Caco-2 (cell line): ENCODE measurements around the gene BARHL2. TPM values are rescaled to one million over a fixed set of nuclear protein-coding genes. Genes with fewer than 3 reads are reported as not detected.

Experiments
- BruUV-seq: library from RNA; stranded (reverse); fragments of 400-500 nt; replicated peaks from 2 replicates; lab custom pipeline; 2021; lab: Mats Ljungman, UMichigan
- CTCF ChIA-PET: fragments of 300-600 bp; sonication (Branson Sonifier 250); formaldehyde crosslinking; loops from one replicate; lab custom pipeline; 2022; ENCODE audit warnings: antibody characterized with exemption; lab: Charles Lee
- POLR2A ChIA-PET: fragments of 300-600 bp; sonication (Branson Sonifier 250); formaldehyde crosslinking; loops from one replicate; lab custom pipeline; 2022; ENCODE audit warnings: antibody characterized with exemption; lab: Charles Lee
- DNase-seq, 2 experiments: peaks; one replicate each; pipeline versions ENCODE4 v3.0.0 to v3.0.0-alpha.2; 2020 to 2022
- H3K27me3 ChIP-seq: replicated peaks from 2 replicates; pipeline ENCODE4 v1.6.0; 2011; ENCODE audit warnings: low read length; ENCODE audit not compliant: control insufficient read depth, insufficient read depth
- H3K36me3 ChIP-seq: 2 replicates; pipeline ENCODE4 v1.5.1; 2011; ENCODE audit warnings: low read length; ENCODE audit not compliant: control insufficient read depth, insufficient read depth
- H3K4me1 ChIP-seq: fragments of 250-450 bp; sonication (Bioruptor Pico); 2 replicates; pipeline ENCODE4 v1.5.1; 2020; ENCODE audit warnings: mild to moderate bottlenecking
- H3K4me3 ChIP-seq: 2 replicates; pipeline ENCODE4 v1.5.1; 2011; ENCODE audit warnings: low read depth, mild to moderate bottlenecking, control low read depth, low read length
- H3K9me3 ChIP-seq: fragments of 250-450 bp; sonication (Bioruptor Pico); 2 replicates; pipeline ENCODE4 v1.5.1; 2020; ENCODE audit warnings: mild to moderate bottlenecking, moderate library complexity
- H3K27ac Mint-ChIP-seq: one replicate; pipeline ENCODE4 v1.8.0; 2022; ENCODE audit warnings: mixed read lengths; ENCODE audit not compliant: unreplicated experiment
- H3K27me3 Mint-ChIP-seq: one replicate; pipeline ENCODE4 v1.8.0; 2022; ENCODE audit warnings: mixed read lengths; ENCODE audit not compliant: insufficient read depth, unreplicated experiment
- H3K36me3 Mint-ChIP-seq: one replicate; pipeline ENCODE4 v1.8.0; 2022; ENCODE audit warnings: mild to moderate bottlenecking, mixed read lengths; ENCODE audit not compliant: insufficient read depth, unreplicated experiment
- H3K4me1 Mint-ChIP-seq: one replicate; pipeline ENCODE4 v1.8.0; 2022; ENCODE audit warnings: low read depth, mixed read lengths; ENCODE audit not compliant: unreplicated experiment
- H3K4me3 Mint-ChIP-seq: one replicate; pipeline ENCODE4 v1.8.0; 2022; ENCODE audit warnings: mild to moderate bottlenecking, moderate library complexity, mixed read lengths; ENCODE audit not compliant: unreplicated experiment
- H3K9me3 Mint-ChIP-seq: one replicate; pipeline ENCODE4 v1.8.0; 2022; ENCODE audit warnings: mixed read lengths; ENCODE audit not compliant: unreplicated experiment
- intact Hi-C: fragments of 100-400 bp; cut with micrococcal nuclease; formaldehyde crosslinking; loops from one replicate; pipeline ENCODE4 v1.10.0; 2022; ENCODE audit not compliant: unreplicated experiment
- total RNA-seq: library from RNA; stranded (reverse); gene quantifications from 2 replicates; pipeline ENCODE4 v1.2.3, GENCODE V29; 2022
- TF ChIP-seq, protein P1 (sequence below), 2 experiments: fragments of 200-600 bp in 1 of 2; IDR thresholded peaks; 1 replicate in 1 of 2; 2 replicates in 1 of 2; pipeline versions ENCODE4 v1.5.1 to v1.8.0; 2011 to 2022; ENCODE audit warnings: antibody characterized with exemption in 1 of 2, control low read depth in 1 of 2, inconsistent platforms in 1 of 2, low read depth in 1 of 2, low read length in 1 of 2, mild to moderate bottlenecking in 1 of 2, moderate library complexity in 1 of 2; ENCODE audit not compliant: insufficient read depth in 1 of 2, severe bottlenecking in 1 of 2, unreplicated experiment in 1 of 2

The BARHL2 gene
- total RNA-seq, 1 experiment from 2014 or later: not detected

DNA sequence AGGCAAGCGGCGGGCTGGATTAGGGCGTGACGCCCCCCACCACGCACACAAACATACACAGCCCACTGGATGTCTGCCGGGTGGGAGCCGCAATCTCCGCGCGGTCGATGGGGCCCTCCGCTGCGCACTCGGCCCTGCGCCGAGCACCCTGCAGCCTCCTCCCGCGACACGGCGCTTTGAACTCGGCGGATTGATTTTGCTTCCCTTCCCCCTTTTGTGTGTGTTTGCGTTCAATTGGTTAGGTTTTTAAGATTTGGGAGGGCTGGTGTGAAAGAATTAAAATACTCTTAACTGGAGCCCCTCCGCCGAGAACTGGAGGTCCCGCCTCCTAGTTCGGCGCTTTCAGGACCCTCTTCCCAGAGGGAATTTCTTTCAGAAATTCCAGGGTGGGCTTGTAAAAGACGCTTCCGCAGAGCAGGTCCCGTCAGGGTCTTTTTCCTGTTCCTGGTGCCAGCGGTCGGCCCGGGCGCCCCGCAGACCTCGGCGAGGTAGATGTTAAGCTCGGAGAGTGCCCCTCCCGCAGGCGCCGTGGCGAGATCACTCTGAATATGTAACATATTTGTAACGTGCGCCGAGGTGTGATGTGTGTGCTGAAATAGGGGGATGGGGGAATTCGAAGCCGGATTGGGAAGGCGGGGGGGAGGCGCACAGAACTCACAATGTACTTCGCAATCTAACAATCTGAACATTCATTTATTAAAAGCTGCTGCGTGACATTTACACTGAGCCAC lies 8.0 kb upstream of the BARHL2 start:
- no peaks in the 10 kb centered on the region for H3K9me3 ChIP-seq
- H3K4me3 ChIP-seq: no peak overlapping the region
- no peak overlapping the region for H3K4me3 Mint-ChIP-seq
- H3K27me3 ChIP-seq: no peaks in the 10 kb centered on the region
- TF ChIP-seq, protein P1, sequence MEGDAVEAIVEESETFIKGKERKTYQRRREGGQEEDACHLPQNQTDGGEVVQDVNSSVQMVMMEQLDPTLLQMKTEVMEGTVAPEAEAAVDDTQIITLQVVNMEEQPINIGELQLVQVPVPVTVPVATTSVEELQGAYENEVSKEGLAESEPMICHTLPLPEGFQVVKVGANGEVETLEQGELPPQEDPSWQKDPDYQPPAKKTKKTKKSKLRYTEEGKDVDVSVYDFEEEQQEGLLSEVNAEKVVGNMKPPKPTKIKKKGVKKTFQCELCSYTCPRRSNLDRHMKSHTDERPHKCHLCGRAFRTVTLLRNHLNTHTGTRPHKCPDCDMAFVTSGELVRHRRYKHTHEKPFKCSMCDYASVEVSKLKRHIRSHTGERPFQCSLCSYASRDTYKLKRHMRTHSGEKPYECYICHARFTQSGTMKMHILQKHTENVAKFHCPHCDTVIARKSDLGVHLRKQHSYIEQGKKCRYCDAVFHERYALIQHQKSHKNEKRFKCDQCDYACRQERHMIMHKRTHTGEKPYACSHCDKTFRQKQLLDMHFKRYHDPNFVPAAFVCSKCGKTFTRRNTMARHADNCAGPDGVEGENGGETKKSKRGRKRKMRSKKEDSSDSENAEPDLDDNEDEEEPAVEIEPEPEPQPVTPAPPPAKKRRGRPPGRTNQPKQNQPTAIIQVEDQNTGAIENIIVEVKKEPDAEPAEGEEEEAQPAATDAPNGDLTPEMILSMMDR (IDR thresholded peaks at IDR 0.05; ENCODE audit: insufficient read depth in 1 of 2, low read depth in 1 of 2, low read length in 1 of 2, severe bottlenecking in 1 of 2, unreplicated experiment in 1 of 2): no peak
- H3K36me3 ChIP-seq: no peaks in the 10 kb centered on the region
- no peaks in the 10 kb centered on the region for H3K4me1 Mint-ChIP-seq
- DNase-seq: no peak
- no peak overlapping the region for H3K27ac Mint-ChIP-seq
- intact Hi-C loops: loop anchor here (5.0 to 10.0 kb wide), 3 partner anchors 130 to 613 kb away; no protein-coding TSS in a partner anchor
- ChIA-PET CTCF (no interaction called here), POLR2A (no interaction called here)
- BruUV-seq: no TSS peak
- H3K36me3 Mint-ChIP-seq: no peaks in the 10 kb centered on the region
- H3K4me1 ChIP-seq: no peaks in the 10 kb centered on the region
- no peaks in the 10 kb centered on the region for H3K9me3 Mint-ChIP-seq
- peaks cover 8% of the 10 kb centered on the region for H3K27me3 Mint-ChIP-seq

DNA sequence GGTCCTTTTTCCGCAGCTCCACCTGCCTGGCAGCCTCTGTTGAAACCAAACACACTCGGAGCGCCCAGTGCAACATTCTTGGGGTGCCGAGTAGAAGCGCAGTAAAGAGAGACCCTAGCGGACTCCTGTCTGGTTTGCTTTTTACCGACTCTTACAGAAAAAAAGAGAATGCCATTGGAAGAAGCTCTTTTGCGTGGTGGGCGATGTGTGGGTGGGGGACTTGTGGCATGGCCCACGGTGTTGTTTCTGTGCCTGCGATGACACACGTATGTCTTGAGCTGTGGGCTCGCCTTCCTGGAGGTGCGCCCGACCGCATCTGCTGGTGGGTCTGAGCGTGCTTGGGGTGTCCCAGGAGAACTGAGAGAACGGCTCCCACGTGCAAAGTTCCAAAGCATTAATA lies 7.3 kb upstream of the BARHL2 start:
- ChIA-PET CTCF (no interaction called here), POLR2A (no interaction called here)
- Histone ChIP-seq H3K4me3 (no peak overlapping the region), H3K9me3 (no peaks in the 10 kb centered on the region), H3K4me1 (no peaks in the 10 kb centered on the region), H3K36me3 (no peaks in the 10 kb centered on the region), H3K27me3 (no peaks in the 10 kb centered on the region)
- Mint-ChIP-seq H3K27me3 (peaks cover 8% of the 10 kb centered on the region), H3K4me3 (no peak overlapping the region), H3K27ac (no peak overlapping the region), H3K4me1 (no peaks in the 10 kb centered on the region), H3K9me3 (no peaks in the 10 kb centered on the region), H3K36me3 (no peaks in the 10 kb centered on the region)
- no peak for DNase-seq
- TF ChIP-seq, protein P1 (IDR thresholded peaks at IDR 0.05; ENCODE audit: insufficient read depth in 1 of 2, low read depth in 1 of 2, low read length in 1 of 2, severe bottlenecking in 1 of 2, unreplicated experiment in 1 of 2): no peak
- BruUV-seq: no TSS peak
- intact Hi-C loops: loop anchor here (5.0 to 10.0 kb wide), 3 partner anchors 130 to 612 kb away; no protein-coding TSS in a partner anchor

DNA sequence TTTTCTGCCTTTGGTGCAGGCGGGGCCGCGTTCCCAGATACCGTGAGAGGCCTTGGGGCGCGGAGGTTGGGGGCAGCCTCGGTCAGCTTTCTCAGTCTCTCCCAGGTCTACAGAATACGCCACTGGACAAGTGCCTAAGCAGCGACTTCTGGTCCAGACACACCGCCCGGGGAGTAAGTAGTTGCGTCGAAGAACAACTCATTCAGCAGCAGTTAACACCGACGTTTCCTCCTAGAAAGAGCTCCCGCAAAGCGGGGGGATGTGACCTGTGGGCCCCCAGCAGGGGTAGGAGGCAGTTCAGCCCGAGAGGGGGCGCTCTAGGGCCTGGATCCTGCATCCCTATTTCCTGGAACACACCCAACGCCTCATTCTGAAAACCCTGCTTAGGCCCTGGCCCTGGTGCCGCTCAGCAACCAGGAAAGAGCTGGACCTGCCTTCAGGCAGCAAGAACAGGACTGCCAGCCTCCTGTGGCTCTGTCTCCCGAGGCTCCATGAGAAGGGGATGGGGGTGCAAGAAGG lies 6.5 kb upstream of the BARHL2 start:
- no peaks in the 10 kb centered on the region for H3K36me3 Mint-ChIP-seq
- Histone ChIP-seq H3K4me1 (no peaks in the 10 kb centered on the region), H3K4me3 (no peak overlapping the region), H3K27me3 (no peaks in the 10 kb centered on the region), H3K36me3 (no peaks in the 10 kb centered on the region), H3K9me3 (no peaks in the 10 kb centered on the region)
- TF ChIP-seq, protein P1 (IDR thresholded peaks at IDR 0.05; ENCODE audit: insufficient read depth in 1 of 2, low read depth in 1 of 2, low read length in 1 of 2, severe bottlenecking in 1 of 2, unreplicated experiment in 1 of 2): no peak
- intact Hi-C loops: loop anchor here (5.0 to 10.0 kb wide), 3 partner anchors 131 to 611 kb away; no protein-coding TSS in a partner anchor
- H3K9me3 Mint-ChIP-seq: no peaks in the 10 kb centered on the region
- DNase-seq: no peak
- H3K27ac Mint-ChIP-seq: no peak overlapping the region
- BruUV-seq: no TSS peak
- peaks cover 8% of the 10 kb centered on the region for H3K27me3 Mint-ChIP-seq
- no peaks in the 10 kb centered on the region for H3K4me1 Mint-ChIP-seq
- ChIA-PET CTCF (no interaction called here), POLR2A (no interaction called here)
- no peak overlapping the region for H3K4me3 Mint-ChIP-seq
